ENCODE measurements around the gene TRIP12.

TRIP12 gene

DNA sequence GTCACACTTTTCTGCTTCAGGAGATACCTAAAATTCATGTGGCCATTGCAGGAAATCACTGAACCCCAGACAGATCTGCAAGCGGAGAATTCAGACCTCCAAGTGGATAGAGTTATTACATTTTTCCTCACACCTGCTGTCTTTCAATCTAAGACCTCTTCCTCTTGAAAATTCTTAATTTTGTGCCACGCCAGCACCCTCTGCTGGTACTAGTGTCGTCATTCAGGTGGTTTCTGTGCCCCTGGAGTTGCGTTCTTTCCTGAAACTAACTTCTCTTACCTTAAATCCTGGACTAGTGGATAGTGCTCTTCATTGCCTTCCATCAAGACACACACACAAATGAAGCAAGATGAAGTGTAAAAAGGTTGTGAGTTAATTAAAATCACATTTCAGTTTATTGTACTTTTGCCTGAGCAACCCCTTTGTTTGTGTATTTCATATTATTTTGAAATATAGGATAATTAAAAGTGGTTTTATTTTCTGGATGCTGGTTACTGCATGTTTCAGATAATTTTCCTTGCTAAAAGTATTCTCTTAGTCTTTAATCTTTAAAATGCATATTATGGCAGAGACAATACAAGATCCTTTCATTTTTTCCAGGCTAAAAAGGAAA, 205.8 kb downstream of the TRIP12 start:
- no peak for DNase-seq (ENCODE audit: low read depth in 2 of 2)

GRCh38 chr2:229714736-229715541, 206.9 kb downstream of the TRIP12 start:
- no peak for DNase-seq (ENCODE audit: low read depth in 2 of 2)

- DNase-seq (ENCODE audit: low read depth in 2 of 2), result no peak
Observed at GRCh38 chr2:229714080-229714735, 207.6 kb downstream of the TRIP12 start, which contains the start of gene DNER. Gene DNER, minus strand, starts transcription at chr2:229714555. Its CDS starts 132 bp downstream, at chr2:229714423.
